Endodermal cell (in vitro differentiated cells): ENCODE results near the gene C9orf40. TPM values are rescaled to one million over a fixed set of nuclear protein-coding genes. Genes with fewer than 3 reads are reported as not detected.

Experiments
- DNase-seq: peaks from one replicate; pipeline ENCODE4 v3.0.0-alpha.2; 2017
- H3K27ac ChIP-seq: 2 replicates; pipeline ENCODE4 v1.5.1; 2013; ENCODE audit warnings: mild to moderate bottlenecking, low read depth, low read length, moderate library complexity
- H3K27me3 ChIP-seq: 2 replicates; pipeline ENCODE4 v1.6.1; 2013; ENCODE audit warnings: mild to moderate bottlenecking, low read length, moderate library complexity; ENCODE audit not compliant: insufficient read depth, control insufficient read depth, poor library complexity, severe bottlenecking
- H3K36me3 ChIP-seq: 2 replicates; pipeline ENCODE4 v1.7.0; 2013; ENCODE audit warnings: mild to moderate bottlenecking, low read length, moderate library complexity; ENCODE audit not compliant: control insufficient read depth, insufficient read depth
- H3K4me1 ChIP-seq: one replicate; pipeline ENCODE4 v1.7.0; 2013; ENCODE audit warnings: low read length; ENCODE audit not compliant: control insufficient read depth, insufficient read depth
- H3K4me3 ChIP-seq: 2 replicates; pipeline ENCODE4 v1.5.1; 2013; ENCODE audit warnings: mild to moderate bottlenecking, low read length, moderate library complexity
- H3K9ac ChIP-seq: 2 replicates; pipeline ENCODE4 v1.6.1; 2013; ENCODE audit warnings: mild to moderate bottlenecking, low read length, moderate library complexity; ENCODE audit not compliant: poor library complexity, severe bottlenecking; ENCODE audit errors: extremely low read depth
- H3K9me3 ChIP-seq: 2 replicates; pipeline ENCODE4 v1.6.1; 2013; ENCODE audit warnings: mild to moderate bottlenecking, low read length, moderate library complexity; ENCODE audit not compliant: control insufficient read depth
- H3K27ac Mint-ChIP-seq: 2 replicates; pipeline ENCODE4 v1.8.0; 2020; ENCODE audit warnings: mixed read lengths
- H3K27me3 Mint-ChIP-seq: 2 replicates; pipeline ENCODE4 v1.8.0; 2021; ENCODE audit warnings: mild to moderate bottlenecking, mixed read lengths; ENCODE audit not compliant: insufficient read depth
- H3K36me3 Mint-ChIP-seq: 2 replicates; pipeline ENCODE4 v1.8.0; 2020; ENCODE audit warnings: low read depth, mixed read lengths
- H3K4me1 Mint-ChIP-seq: 2 replicates; pipeline ENCODE4 v1.8.0; 2020; ENCODE audit warnings: mixed read lengths
- H3K4me3 Mint-ChIP-seq: 2 replicates; pipeline ENCODE4 v1.8.0; 2020; ENCODE audit warnings: mild to moderate bottlenecking, moderate library complexity, mixed read lengths
- H3K9me3 Mint-ChIP-seq: 2 replicates; pipeline ENCODE4 v1.8.0; 2020; ENCODE audit warnings: mild to moderate bottlenecking, mixed read lengths
- CTCF ChIP-seq: fragments of 200-600 bp; sonication (generic); conservative IDR thresholded peaks from 2 replicates; pipeline ENCODE4 v1.5.0; 2021; ENCODE audit warnings: antibody characterized with exemption, mild to moderate bottlenecking
- WGBS, 2 experiments: methylation state at CpG; one replicate each; pipeline versions ENCODE4 v1.1.5 to v1.1.7; 2013; ENCODE audit warnings: missing lambda C conversion rate in 2 of 2, mixed read lengths in 1 of 2; ENCODE audit not compliant: insufficient coverage in 1 of 2, insufficient read length in 1 of 2; 5-methylcytosine and 5-hydroxymethylcytosine counted together
- total RNA-seq, 2 donors: library from RNA; stranded (reverse); fragmentation: NEBNext Ultra II Directional in 1 of 2; extraction: Animal tissue kit (Norgen Biotek cat#: 25700) in 1 of 2; gene quantifications; 2 replicates in 1 of 2; 3 replicates in 1 of 2; pipeline ENCODE4 v1.2.1, GENCODE V29; 2021

C9orf40 gene
- total RNA-seq, 2 donors from 2014 or later, result 17.6 to 25.2 TPM

GRCh38 chr9:74920944-74921626 is 31.6 kb downstream of the C9orf40 start:
- Mint-ChIP-seq H3K27me3 (no peaks in the 10 kb centered on the region), H3K4me3 (no peak overlapping the region), H3K9me3 (no peaks in the 10 kb centered on the region), H3K27ac (no peak overlapping the region), H3K36me3 (no peaks in the 10 kb centered on the region), H3K4me1 (no peaks in the 10 kb centered on the region)
- Histone ChIP-seq H3K36me3 (no peaks in the 10 kb centered on the region), H3K4me3 (no peak overlapping the region), H3K9me3 (no peaks in the 10 kb centered on the region), H3K27me3 (no peaks in the 10 kb centered on the region), H3K4me1 (no peaks in the 10 kb centered on the region), H3K27ac (no peak overlapping the region), H3K9ac (no peak overlapping the region)
- no peak for TF ChIP-seq CTCF
- no peak for DNase-seq
- 88 to 93% methylated on average over 1 to 3 of the region's 3 CpGs for WGBS, 2 experiments

DNA sequence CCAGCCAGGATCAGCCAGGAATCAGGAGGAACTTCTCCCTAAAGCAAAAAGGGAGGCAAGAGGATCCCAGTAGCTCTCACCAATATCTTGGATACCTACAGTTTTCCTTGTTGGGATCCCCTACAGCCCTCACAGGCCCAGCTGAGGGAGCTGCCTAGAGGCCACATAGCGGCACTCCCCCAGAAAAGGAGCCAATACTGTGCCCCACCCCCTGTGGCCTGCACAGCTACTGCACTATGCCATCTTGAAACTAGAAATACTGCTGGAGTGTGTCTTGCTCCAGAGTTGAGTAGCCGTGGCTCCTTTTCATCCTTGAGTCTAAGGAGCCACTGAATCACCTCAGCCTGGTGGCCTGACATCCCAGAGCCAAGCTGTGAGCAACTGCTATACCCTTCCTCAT is 42.7 kb downstream of the C9orf40 start:
- H3K9me3 Mint-ChIP-seq, result no peaks in the 10 kb centered on the region
- no peaks in the 10 kb centered on the region for H3K36me3 ChIP-seq
- no peaks in the 10 kb centered on the region for H3K27me3 ChIP-seq
- no peak for DNase-seq
- H3K4me1 ChIP-seq, result no peaks in the 10 kb centered on the region
- TF ChIP-seq CTCF, result no peak
- H3K9me3 ChIP-seq, result peaks cover 6% of the 10 kb centered on the region
- H3K36me3 Mint-ChIP-seq, result no peaks in the 10 kb centered on the region
- H3K4me3 Mint-ChIP-seq, result no peak overlapping the region
- H3K4me3 ChIP-seq, result no peak overlapping the region
- no peaks in the 10 kb centered on the region for H3K4me1 Mint-ChIP-seq
- no peak overlapping the region for H3K27ac Mint-ChIP-seq
- H3K27ac ChIP-seq, result no peak overlapping the region
- 99 to 100% methylated on average over 1 to 2 of the region's 2 CpGs for WGBS, 2 experiments
- no peaks in the 10 kb centered on the region for H3K27me3 Mint-ChIP-seq
- H3K9ac ChIP-seq, result no peak overlapping the region

DNA sequence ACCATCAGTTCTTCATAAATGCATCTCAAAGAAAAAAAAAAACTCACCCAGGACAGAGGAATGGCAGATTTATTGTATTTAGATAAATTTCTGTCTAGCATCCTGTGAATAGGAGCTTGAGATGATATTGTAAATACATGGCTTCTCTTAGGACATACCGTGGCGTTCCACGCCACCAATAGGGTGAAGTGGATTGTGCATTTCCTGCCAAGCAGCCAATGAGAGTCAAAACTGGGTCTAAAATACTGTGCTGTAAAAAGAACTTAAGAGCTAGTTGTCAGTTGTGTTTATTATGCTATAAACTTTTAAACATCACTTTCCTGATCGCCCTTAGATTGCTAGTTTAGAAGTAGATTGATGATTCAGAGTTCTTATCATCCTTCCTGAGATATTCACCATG is 44.0 kb downstream of the C9orf40 start:
- Histone ChIP-seq H3K9me3 (peaks cover 6% of the 10 kb centered on the region), H3K27me3 (no peaks in the 10 kb centered on the region), H3K9ac (no peak overlapping the region), H3K27ac (no peak overlapping the region), H3K4me3 (no peak overlapping the region), H3K36me3 (no peaks in the 10 kb centered on the region), H3K4me1 (no peaks in the 10 kb centered on the region)
- WGBS, 2 experiments, result 90 to 95% methylated on average over 3 to 4 of the region's 4 CpGs
- DNase-seq, result no peak
- no peaks in the 10 kb centered on the region for H3K27me3 Mint-ChIP-seq
- no peak for TF ChIP-seq CTCF
- H3K4me3 Mint-ChIP-seq, result no peak overlapping the region
- H3K9me3 Mint-ChIP-seq, result no peaks in the 10 kb centered on the region
- no peak overlapping the region for H3K27ac Mint-ChIP-seq
- H3K36me3 Mint-ChIP-seq, result no peaks in the 10 kb centered on the region
- H3K4me1 Mint-ChIP-seq, result no peaks in the 10 kb centered on the region
